ENCODE results near the gene ZNF326.
A peak's percentile ranks its signal among the peaks of the same experiment; 100 is the strongest.

ZNF326 gene, protein sequence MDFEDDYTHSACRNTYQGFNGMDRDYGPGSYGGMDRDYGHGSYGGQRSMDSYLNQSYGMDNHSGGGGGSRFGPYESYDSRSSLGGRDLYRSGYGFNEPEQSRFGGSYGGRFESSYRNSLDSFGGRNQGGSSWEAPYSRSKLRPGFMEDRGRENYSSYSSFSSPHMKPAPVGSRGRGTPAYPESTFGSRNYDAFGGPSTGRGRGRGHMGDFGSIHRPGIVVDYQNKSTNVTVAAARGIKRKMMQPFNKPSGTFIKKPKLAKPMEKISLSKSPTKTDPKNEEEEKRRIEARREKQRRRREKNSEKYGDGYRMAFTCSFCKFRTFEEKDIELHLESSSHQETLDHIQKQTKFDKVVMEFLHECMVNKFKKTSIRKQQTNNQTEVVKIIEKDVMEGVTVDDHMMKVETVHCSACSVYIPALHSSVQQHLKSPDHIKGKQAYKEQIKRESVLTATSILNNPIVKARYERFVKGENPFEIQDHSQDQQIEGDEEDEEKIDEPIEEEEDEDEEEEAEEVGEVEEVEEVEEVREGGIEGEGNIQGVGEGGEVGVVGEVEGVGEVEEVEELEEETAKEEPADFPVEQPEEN

GRCh38 chr1:89994805-89995597 lies at the start of gene ZNF326:
Gene ZNF326, plus strand, starts transcription at chr1:89995110. Its CDS starts 148 bp downstream, at chr1:89995258.
- DNase-seq, result peak; percentile 94

DNA sequence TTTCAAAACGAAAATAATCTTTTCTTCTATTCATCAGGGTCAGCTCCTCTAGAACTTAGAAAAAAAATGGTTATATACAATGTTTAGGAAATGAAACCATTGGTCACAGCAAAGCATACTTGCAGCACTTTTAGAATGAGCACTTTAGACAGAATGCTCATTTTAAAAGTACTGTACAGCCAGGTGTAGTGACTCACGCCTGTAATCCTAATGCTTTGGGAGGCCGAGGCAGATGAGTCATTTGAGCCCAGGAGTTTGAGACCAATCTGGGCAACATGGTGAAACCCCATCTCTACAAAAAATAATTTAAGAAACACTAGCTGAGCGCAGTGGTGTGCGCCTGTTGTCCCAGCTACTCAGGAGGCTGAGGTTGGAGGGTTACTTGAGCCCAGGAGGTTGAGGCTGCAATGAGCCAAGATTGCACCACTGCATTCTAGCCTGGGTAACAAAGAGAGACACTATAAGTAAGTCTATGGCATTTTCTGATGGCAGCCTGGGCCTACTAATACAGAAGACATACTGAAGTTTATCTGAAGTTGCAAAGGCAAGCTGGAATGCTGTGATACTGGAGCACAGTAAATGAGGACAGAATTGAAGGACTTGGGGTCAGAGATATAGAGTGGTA lies 48.9 kb upstream of the ZNF326 start:
- DNase-seq, result no peak

- no peak for DNase-seq
These were observed 48.4 kb upstream of the ZNF326 start for GRCh38 chr1:89946532-89946931.

DNA sequence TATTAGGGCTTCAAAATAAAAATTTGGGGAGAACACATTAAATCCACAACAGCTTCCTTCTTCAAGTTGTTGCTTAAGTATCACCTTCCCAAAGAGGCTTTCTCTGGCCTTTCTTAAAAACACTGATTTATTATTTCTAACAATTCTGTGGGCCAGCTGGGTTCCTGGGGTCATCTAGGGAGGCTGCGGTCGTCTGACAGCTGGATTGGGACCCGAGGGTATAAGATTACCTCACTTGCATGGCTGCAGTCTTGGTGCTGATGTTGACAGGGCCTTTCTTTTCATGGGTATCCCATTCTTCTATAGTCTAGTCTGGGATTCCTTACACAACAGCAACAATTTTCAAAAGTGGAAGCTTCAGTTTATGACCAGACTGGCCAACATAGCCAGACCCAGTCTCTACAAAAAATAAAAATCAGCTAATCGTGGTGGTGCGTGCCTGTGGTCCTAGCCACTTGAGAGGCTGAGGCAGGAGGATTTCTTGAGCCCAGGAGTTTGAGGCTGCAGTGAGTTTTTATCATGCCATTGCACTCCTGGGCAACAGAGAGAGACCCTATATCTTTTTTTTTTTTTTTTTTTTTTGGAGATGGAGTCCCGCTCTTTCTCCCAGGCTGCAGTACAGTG lies 46.1 kb upstream of the ZNF326 start:
- no peak for DNase-seq

DNA sequence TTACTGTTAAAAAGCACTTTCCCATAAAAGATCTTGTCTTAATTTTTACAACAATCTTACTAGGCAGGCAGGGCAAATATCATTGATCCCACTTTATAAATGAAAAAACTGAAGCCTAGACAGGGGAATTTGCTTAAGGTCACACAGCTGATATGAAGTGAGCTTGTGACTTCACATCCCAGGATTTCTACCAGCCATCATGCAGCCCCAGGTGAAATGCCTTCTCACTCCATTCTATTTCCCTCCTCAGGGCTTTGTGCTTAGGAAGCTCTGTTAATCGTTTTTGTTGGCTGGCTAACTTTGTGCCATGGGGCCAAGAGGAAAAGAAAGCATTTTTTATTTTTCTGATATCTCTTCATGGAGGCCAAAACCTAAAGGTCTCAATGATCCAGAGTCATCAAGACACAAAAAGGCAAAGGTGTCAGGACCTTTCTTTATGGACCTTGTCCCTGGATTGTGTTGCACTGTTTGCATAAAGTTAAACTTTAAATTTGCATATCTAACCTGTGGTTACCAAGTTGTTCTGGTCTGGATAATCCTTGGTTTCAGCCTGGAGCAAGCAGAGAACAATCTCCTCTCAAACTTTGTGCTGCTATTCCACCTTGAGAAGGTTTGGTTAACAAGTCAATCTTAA lies 44.8 kb upstream of the ZNF326 start:
- DNase-seq, result no peak

GRCh38 chr1:89950703-89951102 lies 44.2 kb upstream of the ZNF326 start:
- no peak for DNase-seq

DNA sequence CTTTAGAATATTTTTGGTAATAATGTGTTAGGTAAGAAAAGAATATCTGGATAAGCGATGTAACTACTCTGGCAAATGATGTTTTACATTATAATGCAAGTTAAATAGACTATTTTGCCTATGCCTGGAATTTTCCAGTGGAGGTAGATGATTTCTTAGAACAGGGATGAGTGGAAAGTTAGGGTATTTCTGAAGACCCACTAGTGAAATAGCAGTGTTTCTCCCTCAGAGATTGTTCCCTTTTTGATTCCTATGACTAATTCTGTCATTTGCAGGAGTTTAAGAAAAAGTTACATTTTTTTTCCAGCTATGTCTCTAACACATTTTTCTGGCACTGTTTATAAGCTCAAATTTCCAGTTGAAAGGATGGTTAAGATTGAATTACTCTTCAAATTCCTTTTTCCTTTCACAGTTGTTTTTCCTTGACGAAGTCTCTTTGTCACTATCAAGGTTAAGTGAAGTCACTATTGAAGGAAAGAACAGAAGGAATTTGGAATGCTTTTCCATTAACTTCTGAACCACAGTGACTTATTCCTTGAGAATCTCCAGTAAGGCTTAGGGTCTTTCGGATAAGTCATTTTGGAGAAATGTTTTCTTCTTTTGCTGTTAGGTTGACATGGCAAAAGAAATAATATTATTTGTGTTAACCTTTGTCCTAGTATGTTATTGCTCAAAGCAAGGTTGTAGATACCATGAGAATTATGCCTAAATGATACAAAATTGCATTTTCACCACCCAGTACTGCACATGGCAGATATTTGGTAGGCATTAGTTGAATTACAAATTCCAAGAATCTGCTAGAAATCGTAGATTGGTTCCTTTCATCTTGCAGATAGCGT lies 42.9 kb upstream of the ZNF326 start:
- DNase-seq, result no peak

- no peak for DNase-seq
These were observed 42.2 kb upstream of the ZNF326 start for GRCh38 chr1:89952605-89953130.

- no peak for DNase-seq
These were observed 41.7 kb upstream of the ZNF326 start for GRCh38 chr1:89953131-89953626.

DNA sequence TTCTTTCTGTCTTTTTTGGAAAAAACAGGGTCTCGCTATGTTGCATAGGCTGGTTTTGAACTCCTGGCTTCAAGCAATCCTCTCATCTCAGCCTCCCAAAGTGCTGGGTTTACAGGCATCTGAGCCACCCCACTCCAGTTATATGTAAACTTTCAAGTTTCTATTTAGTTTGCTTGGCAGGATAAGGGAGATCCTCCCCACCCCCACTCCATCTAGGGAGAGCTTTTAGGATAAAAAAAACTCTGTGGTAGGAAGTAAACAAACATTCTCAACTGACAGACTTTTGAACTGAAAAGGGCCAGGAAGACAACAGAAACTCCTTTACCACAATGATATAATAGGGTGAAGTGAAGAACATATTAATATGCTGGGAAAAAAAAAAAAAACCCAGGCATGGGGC lies 41.0 kb upstream of the ZNF326 start:
- DNase-seq, result no peak

DNA sequence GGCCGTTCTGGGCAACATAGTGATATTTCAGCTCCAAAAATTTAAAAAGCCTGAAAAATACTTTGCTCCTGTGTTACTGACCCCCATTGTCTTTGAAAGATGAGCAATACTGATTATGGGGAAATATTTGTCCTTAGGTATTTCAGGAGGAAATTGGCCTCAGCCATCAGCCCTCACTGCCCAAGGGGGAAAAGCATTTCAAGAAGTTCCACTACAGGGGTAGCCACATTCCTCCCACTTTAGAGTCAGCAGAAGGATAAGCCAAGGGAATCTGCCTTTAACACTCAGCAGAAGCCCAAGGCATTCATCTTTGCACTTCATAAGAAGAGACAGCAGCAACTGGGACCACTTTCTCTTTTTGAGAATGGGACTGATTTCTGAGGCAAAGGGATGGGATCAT lies 40.5 kb upstream of the ZNF326 start:
- no peak for DNase-seq

GRCh38 chr1:89955311-89956205 lies 39.4 kb upstream of the ZNF326 start:
- DNase-seq, result no peak

DNA sequence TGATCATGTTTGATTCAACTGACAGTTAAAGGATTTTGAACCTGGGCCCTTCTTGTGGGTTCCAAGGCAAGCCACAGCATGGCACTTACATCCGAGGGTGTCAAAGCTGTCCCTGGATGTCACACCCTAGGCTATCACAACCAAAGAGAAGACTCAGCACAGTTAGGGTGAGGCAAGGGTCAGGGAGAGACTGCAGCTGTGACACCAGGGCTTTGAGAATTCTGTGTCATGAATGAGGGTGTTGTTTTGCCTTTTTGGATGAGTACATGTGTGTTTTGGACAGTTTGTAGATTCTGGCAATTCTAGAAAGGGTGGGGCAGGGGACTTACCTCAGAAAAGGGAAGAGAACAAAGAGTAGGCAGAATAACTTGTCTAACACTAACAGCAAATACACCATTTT lies 37.8 kb upstream of the ZNF326 start:
- DNase-seq, result no peak

DNA sequence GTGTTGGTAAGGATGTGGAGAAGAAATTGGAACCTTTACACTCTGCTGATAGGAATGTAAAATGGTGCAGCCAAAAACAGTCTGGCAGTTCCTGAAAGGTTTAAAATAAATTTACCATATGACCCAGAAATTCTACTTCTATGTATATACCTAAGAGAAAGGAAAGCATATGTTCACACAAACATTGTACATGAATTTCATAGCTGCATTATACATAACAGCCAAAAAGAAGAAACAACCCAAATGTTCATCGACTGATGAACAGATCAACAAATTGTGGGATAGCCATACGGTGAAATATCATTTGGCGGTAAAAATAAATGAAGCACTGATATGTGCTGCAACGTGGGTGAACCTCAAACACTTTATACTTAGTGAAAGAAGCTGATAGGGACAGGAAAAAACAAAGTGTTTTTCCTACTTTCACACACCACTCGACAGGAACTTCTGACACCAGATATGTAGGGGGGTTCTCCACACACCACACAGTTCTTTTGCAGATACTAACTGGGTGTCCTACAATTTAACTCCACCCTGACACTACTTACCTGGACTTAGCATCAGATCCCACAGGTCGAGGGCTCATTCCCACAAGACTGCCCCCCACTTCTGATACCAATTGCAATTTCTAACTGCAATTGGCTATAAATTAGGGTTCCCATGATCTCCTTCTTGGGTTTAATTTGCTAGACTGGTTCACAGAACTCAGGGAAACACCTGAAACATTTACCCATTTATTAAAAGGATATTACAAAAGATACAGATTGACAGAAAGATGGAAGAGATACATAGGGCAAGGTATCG lies 35.9 kb upstream of the ZNF326 start:
- DNase-seq, result no peak

DNA sequence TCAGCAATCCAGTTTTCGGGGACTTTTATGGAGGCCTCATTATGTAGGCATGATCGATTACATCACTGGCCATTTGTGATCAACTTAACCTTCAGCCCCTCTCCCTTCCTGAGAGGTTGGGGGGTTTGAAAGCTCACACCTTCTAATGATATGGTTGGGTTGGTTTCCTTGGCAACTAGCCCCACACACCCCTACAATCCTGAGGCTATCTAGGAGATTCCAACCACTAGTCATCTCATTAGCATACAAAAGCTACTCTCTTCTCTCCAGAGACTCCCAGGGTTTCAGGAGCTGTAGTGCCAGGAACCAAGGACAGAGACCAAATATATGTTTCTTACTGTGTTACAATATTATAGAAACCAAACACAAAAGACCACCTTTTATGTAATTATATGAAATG lies 35.2 kb upstream of the ZNF326 start:
- no peak for DNase-seq

DNA sequence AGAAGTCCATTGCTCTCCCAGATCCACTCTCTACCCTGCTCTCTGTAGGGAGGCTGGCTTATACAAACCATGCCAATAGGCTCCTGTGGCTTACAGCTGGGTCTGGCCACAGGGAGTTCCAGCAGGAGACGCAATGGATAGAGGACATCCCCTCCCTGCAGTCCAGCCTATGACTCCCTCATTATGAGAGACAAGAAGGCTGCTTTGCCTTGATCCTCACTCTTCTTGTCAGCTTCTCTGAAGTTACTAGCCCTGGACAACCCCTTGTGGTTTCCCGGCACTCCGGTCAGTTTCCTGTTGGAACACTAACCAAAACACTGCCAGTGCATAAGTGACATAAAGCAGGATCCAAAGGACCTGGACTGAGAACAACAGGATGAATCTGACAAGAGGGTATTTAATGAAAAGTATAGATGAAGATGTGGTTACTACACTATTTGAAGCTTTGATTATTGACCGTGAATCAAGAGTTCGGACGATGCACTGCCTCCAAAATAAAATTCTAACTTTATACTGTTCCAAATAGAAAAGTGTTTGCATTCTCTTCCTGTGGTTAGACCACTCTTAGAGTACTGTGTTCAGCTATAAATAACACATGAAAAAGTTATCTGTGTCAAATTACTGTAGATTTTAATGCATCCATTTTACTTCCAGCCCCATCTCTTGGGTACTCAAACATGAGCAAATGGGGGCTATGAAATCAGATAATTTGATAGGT lies 32.7 kb upstream of the ZNF326 start:
- no peak for DNase-seq

- DNase-seq, result no peak
These were observed 32.2 kb upstream of the ZNF326 start for GRCh38 chr1:89962742-89963075.

DNA sequence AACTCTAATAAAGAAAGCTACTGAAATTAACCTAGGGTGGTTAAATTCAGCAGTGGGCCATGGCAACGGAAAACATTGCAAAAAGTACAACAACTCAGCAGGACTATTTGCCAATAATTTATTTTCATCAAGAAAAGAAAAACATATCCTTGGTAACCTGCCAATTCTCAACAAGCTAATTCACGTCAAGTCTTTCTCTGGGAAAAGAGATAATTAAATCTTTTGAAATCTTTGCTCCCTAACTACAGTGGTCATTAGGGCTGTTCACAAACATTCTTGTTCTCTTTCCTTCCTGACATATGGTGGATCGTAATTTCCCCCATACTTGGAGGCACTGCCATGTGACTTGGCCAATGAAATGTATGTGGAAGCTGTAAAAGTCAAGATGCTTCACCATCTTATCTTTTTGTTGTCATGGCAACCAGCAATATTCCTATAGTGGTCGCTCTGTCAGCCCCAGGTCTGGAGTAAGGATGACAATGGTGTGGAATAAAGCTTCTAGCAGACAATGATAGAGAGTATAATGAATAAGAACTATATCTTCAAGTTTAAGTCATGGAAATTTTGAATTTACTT lies 29.6 kb upstream of the ZNF326 start:
- no peak for DNase-seq
